Measurements from ENCODE around the gene LPIN1. TPM values are rescaled to one million over a fixed set of nuclear protein-coding genes. Genes with fewer than 3 reads are reported as not detected.

LPIN1 gene
- total and polyA plus RNA-seq, 2 of the 13 experiments (the other 11 are each of a cell fraction or from before 2014, with no cell fraction given) = 9.7 to 19.4 TPM

- TF ChIP-seq NFAT5 (CRISPR knock-in tag; IDR thresholded peaks at IDR 0.05) (no peak), ZNF407 (CRISPR knock-in tag; IDR thresholded peaks at IDR 0.05; ENCODE audit: not compliant biosample characterization) (no peak), RFX1 (IDR thresholded peaks at IDR 0.05) (no peak), NFE2 (CRISPR knock-in tag; IDR thresholded peaks at IDR 0.05) (no peak), ZMAT3 (CRISPR knock-in tag; conservative IDR thresholded peaks at IDR 0.05) (peak; percentile 38; the same call in 1 of the 2 replicates), ZNF510 (CRISPR knock-in tag; IDR thresholded peaks at IDR 0.05; ENCODE audit: low read depth) (no peak), ARID2 (CRISPR knock-in tag; IDR thresholded peaks at IDR 0.05; ENCODE audit: borderline replicate concordance) (peak; percentile 40; the same call in 1 of the 2 replicates), FOXA3 (CRISPR knock-in tag; IDR thresholded peaks at IDR 0.05) (peak; percentile 9; the same call in 1 of the 2 replicates), TP53 (CRISPR knock-in tag; conservative IDR thresholded peaks at IDR 0.05) (no peak), ZNF512 (CRISPR knock-in tag; IDR thresholded peaks at IDR 0.05) (no peak), PHB2 (IDR thresholded peaks at IDR 0.05; ENCODE audit: partially characterized antibody) (no peak), SKIL (CRISPR knock-in tag; IDR thresholded peaks at IDR 0.05; ENCODE audit: borderline replicate concordance) (no peak)
These were observed 501 bp downstream of the LPIN1 start (continued) for GRCh38 chr2:11746807-11747459.
